Measurements from ENCODE around the gene FOXR1. TPM values are rescaled to one million over a fixed set of nuclear protein-coding genes. Genes with fewer than 3 reads are reported as not detected.
A peak's percentile ranks its signal among the peaks of the same experiment; 100 is the strongest.
"Not testable (repeated sequence)": the region's sequence is repeated elsewhere in the genome, so short reads cannot be mapped to it uniquely, and the experiment has no call there.

FOXR1 gene
- total and polyA plus RNA-seq, 2 donors: not detected

- 92% methylated on average over 8 of the region's 8 CpGs for WGBS
Measured at GRCh38 chr11:118957968-118958367, 13.6 kb upstream of the FOXR1 start.

GRCh38 chr11:118958577-118958976 lies 13.0 kb upstream of the FOXR1 start:
- no peak overlapping the region for H3K4me3 ChIP-seq (ENCODE audit: low read depth, low read length)
- no peaks in the 10 kb centered on the region for H3K4me1 ChIP-seq (ENCODE audit: insufficient read depth)
- no peak for DNase-seq (ENCODE audit: extremely low spot score)
- no peaks in the 10 kb centered on the region for H3K36me3 ChIP-seq (ENCODE audit: insufficient read depth)
- WGBS: 73% methylated on average over 2 of the region's 2 CpGs
- H3K27ac ChIP-seq (ENCODE audit: low read depth): no peak overlapping the region

More at GRCh38 chr11:118957968-118958367, 13.6 kb upstream of the FOXR1 start:
- Histone ChIP-seq H3K36me3 (ENCODE audit: insufficient read depth) (no peaks in the 10 kb centered on the region), H3K4me1 (ENCODE audit: insufficient read depth) (no peaks in the 10 kb centered on the region), H3K27ac (ENCODE audit: low read depth) (no peak overlapping the region), H3K4me3 (ENCODE audit: low read depth, low read length) (no peak overlapping the region)
- DNase-seq (ENCODE audit: extremely low spot score): no peak

- Histone ChIP-seq H3K4me1 (ENCODE audit: insufficient read depth) (no peaks in the 10 kb centered on the region), H3K4me3 (ENCODE audit: low read depth, low read length) (no peak overlapping the region), H3K36me3 (ENCODE audit: insufficient read depth) (no peaks in the 10 kb centered on the region), H3K27ac (ENCODE audit: low read depth) (no peak overlapping the region)
- DNase-seq (ENCODE audit: extremely low spot score): no peak
- 85% methylated on average over 5 of the region's 5 CpGs for WGBS
Measured at GRCh38 chr11:118961189-118961588, 10.4 kb upstream of the FOXR1 start.

GRCh38 chr11:118961591-118961990 lies 10.0 kb upstream of the FOXR1 start:
- Histone ChIP-seq H3K27ac (ENCODE audit: low read depth) (no peak overlapping the region), H3K4me3 (ENCODE audit: low read depth, low read length) (no peak overlapping the region), H3K36me3 (ENCODE audit: insufficient read depth) (no peaks in the 10 kb centered on the region), H3K4me1 (ENCODE audit: insufficient read depth) (no peaks in the 10 kb centered on the region)
- WGBS: 33% methylated on average over 11 of the region's 11 CpGs
- DNase-seq (ENCODE audit: extremely low spot score): no peak

- not testable (repeated sequence) for H3K4me1 ChIP-seq (ENCODE audit: insufficient read depth); H3K27ac ChIP-seq (ENCODE audit: low read depth); H3K4me3 ChIP-seq (ENCODE audit: low read depth, low read length); H3K36me3 ChIP-seq (ENCODE audit: insufficient read depth); DNase-seq (ENCODE audit: extremely low spot score)
- 91% methylated on average over 2 of the region's 2 CpGs for WGBS
Measured at GRCh38 chr11:118969508-118969907, 2.1 kb upstream of the FOXR1 start.

- no peaks in the 10 kb centered on the region for H3K4me1 ChIP-seq (ENCODE audit: insufficient read depth)
- WGBS: 70% methylated on average over 2 of the region's 2 CpGs
- no peak overlapping the region for H3K27ac ChIP-seq (ENCODE audit: low read depth)
- DNase-seq (ENCODE audit: extremely low spot score): no peak
- H3K36me3 ChIP-seq (ENCODE audit: insufficient read depth): no peaks in the 10 kb centered on the region
- no peak overlapping the region for H3K4me3 ChIP-seq (ENCODE audit: low read depth, low read length)
Measured at GRCh38 chr11:118973985-118974384, 2.4 kb downstream of the FOXR1 start.

- Histone ChIP-seq H3K4me3 (ENCODE audit: low read depth, low read length) (no peak overlapping the region), H3K36me3 (ENCODE audit: insufficient read depth) (no peaks in the 10 kb centered on the region), H3K4me1 (ENCODE audit: insufficient read depth) (no peaks in the 10 kb centered on the region), H3K27ac (ENCODE audit: low read depth) (no peak overlapping the region)
- 72% methylated on average over 15 of the region's 15 CpGs for WGBS
- no peak for DNase-seq (ENCODE audit: extremely low spot score)
Measured at GRCh38 chr11:118975771-118976709, 4.5 kb downstream of the FOXR1 start.

GRCh38 chr11:118979434-118979833 lies 7.9 kb downstream of the FOXR1 start:
- WGBS: 39% methylated on average over 9 of the region's 9 CpGs

GRCh38 chr11:118980191-118980881 lies 8.8 kb downstream of the FOXR1 start:
- no peak overlapping the region for H3K27ac ChIP-seq (ENCODE audit: low read depth)
- H3K4me1 ChIP-seq (ENCODE audit: insufficient read depth): no peaks in the 10 kb centered on the region
- WGBS: 29% methylated on average over 21 of the region's 21 CpGs
- DNase-seq (ENCODE audit: extremely low spot score): no peak
- H3K36me3 ChIP-seq (ENCODE audit: insufficient read depth): no peaks in the 10 kb centered on the region
- H3K4me3 ChIP-seq (ENCODE audit: low read depth, low read length): no peak overlapping the region

More at GRCh38 chr11:118979434-118979833, 7.9 kb downstream of the FOXR1 start:
- Histone ChIP-seq H3K4me3 (ENCODE audit: low read depth, low read length) (no peak overlapping the region), H3K27ac (ENCODE audit: low read depth) (no peak overlapping the region), H3K36me3 (ENCODE audit: insufficient read depth) (no peaks in the 10 kb centered on the region), H3K4me1 (ENCODE audit: insufficient read depth) (no peaks in the 10 kb centered on the region)
- no peak for DNase-seq (ENCODE audit: extremely low spot score)

- 69% methylated on average over 8 of the region's 8 CpGs for WGBS
- H3K36me3 ChIP-seq (ENCODE audit: insufficient read depth); DNase-seq (ENCODE audit: extremely low spot score); H3K4me1 ChIP-seq (ENCODE audit: insufficient read depth); H3K27ac ChIP-seq (ENCODE audit: low read depth); H3K4me3 ChIP-seq (ENCODE audit: low read depth, low read length): not testable (repeated sequence)
Measured at GRCh38 chr11:118984337-118984736, 12.8 kb downstream of the FOXR1 start.

- Histone ChIP-seq H3K27ac (ENCODE audit: low read depth) (no peak overlapping the region), H3K4me1 (ENCODE audit: insufficient read depth) (no peaks in the 10 kb centered on the region), H3K36me3 (ENCODE audit: insufficient read depth) (no peaks in the 10 kb centered on the region), H3K4me3 (ENCODE audit: low read depth, low read length) (no peak overlapping the region)
- DNase-seq (ENCODE audit: extremely low spot score): no peak
- 67% methylated on average over 2 of the region's 2 CpGs for WGBS
Measured at GRCh38 chr11:118984825-118985224, 13.3 kb downstream of the FOXR1 start.

- Histone ChIP-seq H3K36me3 (ENCODE audit: insufficient read depth) (no peaks in the 10 kb centered on the region), H3K27ac (ENCODE audit: low read depth) (no peak overlapping the region), H3K4me1 (ENCODE audit: insufficient read depth) (no peaks in the 10 kb centered on the region), H3K4me3 (ENCODE audit: low read depth, low read length) (no peak overlapping the region)
- DNase-seq (ENCODE audit: extremely low spot score): peak; percentile 45
- 85% methylated on average over 5 of the region's 5 CpGs for WGBS
Measured at GRCh38 chr11:118988280-118988679, 16.7 kb downstream of the FOXR1 start.

- not testable (repeated sequence) for DNase-seq (ENCODE audit: extremely low spot score); H3K4me3 ChIP-seq (ENCODE audit: low read depth, low read length); H3K36me3 ChIP-seq (ENCODE audit: insufficient read depth); H3K4me1 ChIP-seq (ENCODE audit: insufficient read depth); H3K27ac ChIP-seq (ENCODE audit: low read depth)
- 97% methylated on average over 44 of the region's 44 CpGs for WGBS
Measured at GRCh38 chr11:118991486-118992038, 20.0 kb downstream of the FOXR1 start.

All from urinary bladder (tissue), 4 donors.